SK-N-SH (cell line): Measurements from ENCODE around the gene MT1E. TPM values are rescaled to one million over a fixed set of nuclear protein-coding genes. Genes with fewer than 3 reads are reported as not detected.
"Not testable (repeated sequence)": the region's sequence is repeated elsewhere in the genome, so short reads cannot be mapped to it uniquely, and the experiment has no call there.

Source experiments
- CTCF ChIA-PET: fragments of 300-600, 350-600 bp; formaldehyde crosslinking; extraction: SDS; loops from one replicate; lab custom pipeline; 2021; lab: Yijun Ruan, JAX
- POLR2A ChIA-PET: fragments of 350-600 bp; sonication (Branson Sonifier 250); formaldehyde crosslinking; extraction: SDS; loops from one replicate; lab custom pipeline; 2020; ENCODE audit warnings: antibody characterized with exemption, inconsistent platforms; lab: Yijun Ruan, JAX
- DNase-seq: peaks from one replicate; pipeline ENCODE4 v3.0.0; 2012
- H2AFZ ChIP-seq: fragments of 200-600 bp; sonication (generic); 2 replicates; pipeline ENCODE4 v1.8.1; 2016; ENCODE audit warnings: antibody characterized with exemption, mild to moderate bottlenecking, low read depth
- H3F3A ChIP-seq: fragments of 200-600 bp; sonication (generic); replicated peaks from 2 replicates; pipeline ENCODE3; 2016; ENCODE audit warnings: antibody characterized with exemption, mild to moderate bottlenecking; ENCODE audit not compliant: insufficient read depth
- H3K27ac ChIP-seq, 2 experiments: fragments of 200-500 bp in 1 of 2; fragments of 200-600 bp in 1 of 2; sonication (Bioruptor generic) in 1 of 2; sonication (generic), shearing (Covaris generic) in 1 of 2; 2 replicates each; pipeline versions ENCODE4 v1.5.1 to v1.6.1; 2014 to 2016; ENCODE audit warnings: low read depth in 2 of 2, inconsistent platforms in 1 of 2, low read length in 1 of 2, mild to moderate bottlenecking in 1 of 2, mixed read lengths in 1 of 2
- H3K27me3 ChIP-seq: fragments of 200-600 bp; sonication (generic), shearing (Covaris generic); 2 replicates; pipeline ENCODE4 v1.6.1; 2016; ENCODE audit warnings: mixed run types; ENCODE audit not compliant: insufficient read depth
- H3K36me3 ChIP-seq, 2 experiments: fragments of 200-500 bp in 1 of 2; fragments of 200-600 bp in 1 of 2; sonication (Bioruptor generic) in 1 of 2; sonication (generic) in 1 of 2; replicated peaks in 1 of 2; 2 replicates each; pipeline versions ENCODE3 to v1.5.1; 2014 to 2016; ENCODE audit warnings: low read length in 1 of 2, mild to moderate bottlenecking in 1 of 2; ENCODE audit not compliant: insufficient read depth in 2 of 2, control insufficient read depth in 1 of 2
- H3K4me1 ChIP-seq, 2 experiments: fragments of 200-500 bp in 1 of 2; fragments of 200-600 bp in 1 of 2; sonication (Bioruptor generic) in 1 of 2; sonication (generic), shearing (Covaris generic) in 1 of 2; 2 replicates each; pipeline versions ENCODE4 v1.5.1 to v1.6.1; 2014 to 2016; ENCODE audit warnings: low read depth in 1 of 2, low read length in 1 of 2, mixed run types in 1 of 2; ENCODE audit not compliant: insufficient read depth in 2 of 2, control insufficient read depth in 1 of 2
- H3K4me2 ChIP-seq: fragments of 200-600 bp; sonication (generic), shearing (Covaris generic); 2 replicates; pipeline ENCODE4 v1.6.1; 2017; ENCODE audit warnings: mixed run types
- H3K4me3 ChIP-seq, 2 experiments: fragments of 200-500 bp in 1 of 2; fragments of 200-600 bp in 1 of 2; sonication (Bioruptor generic) in 1 of 2; sonication (generic), shearing (Covaris generic) in 1 of 2; 2 replicates each; pipeline versions ENCODE4 v1.5.1 to v1.8.1; 2014 to 2016; ENCODE audit warnings: low read depth in 2 of 2, inconsistent platforms in 1 of 2, low read length in 1 of 2, mild to moderate bottlenecking in 1 of 2, mixed read lengths in 1 of 2, moderate library complexity in 1 of 2
- H3K79me2 ChIP-seq: fragments of 200-600 bp; sonication (generic); 2 replicates; pipeline ENCODE4 v1.8.1; 2017; ENCODE audit warnings: mild to moderate bottlenecking; ENCODE audit not compliant: insufficient read depth
- H3K9ac ChIP-seq: fragments of 200-600 bp; sonication (generic); 2 replicates; pipeline ENCODE4 v1.6.1; 2017; ENCODE audit warnings: mixed run types
- H3K9me2 ChIP-seq: fragments of 200-600 bp; sonication (generic); 2 replicates; pipeline ENCODE4 v1.6.1; 2017; ENCODE audit warnings: mixed run types
- H3K9me3 ChIP-seq: fragments of 200-600 bp; sonication (generic); 2 replicates; pipeline ENCODE4 v1.6.1; 2017; ENCODE audit warnings: mixed run types, mild to moderate bottlenecking, moderate library complexity
- H4K20me1 ChIP-seq: fragments of 200-600 bp; sonication (generic); 2 replicates; pipeline ENCODE4 v1.6.1; 2017; ENCODE audit warnings: mild to moderate bottlenecking, mixed run types; ENCODE audit not compliant: insufficient read depth
- CTCF ChIP-seq: fragments of 200-600 bp; sonication (generic); IDR thresholded peaks from 2 replicates; pipeline ENCODE4 v1.6.1; 2017; ENCODE audit warnings: antibody characterized with exemption, mild to moderate bottlenecking, moderate library complexity
- EP300 ChIP-seq, 2 experiments: IDR thresholded peaks; 2 replicates each; pipeline versions ENCODE4 v1.4.0 to v1.6.1; 2012; ENCODE audit warnings: borderline replicate concordance in 1 of 2, low read depth in 1 of 2, low read length in 1 of 2
- FOXM1 ChIP-seq: IDR thresholded peaks from 2 replicates; pipeline ENCODE4 v1.4.0; 2012; ENCODE audit warnings: low read depth, mild to moderate bottlenecking
- GATA2 ChIP-seq: sonication (generic); formaldehyde crosslinking; IDR thresholded peaks from 2 replicates; pipeline ENCODE4 v1.5.0; 2020; ENCODE audit warnings: mild to moderate bottlenecking, missing genetic modification reagents
- IRF3 ChIP-seq: fragments of 150-350 bp; IDR thresholded peaks from 2 replicates; pipeline ENCODE4 v1.6.1; 2016; ENCODE audit warnings: mild to moderate bottlenecking, low read depth, low read length
- MAX ChIP-seq: IDR thresholded peaks from 2 replicates; pipeline ENCODE4 v1.4.0; 2012; ENCODE audit warnings: low read depth
- MEF2A ChIP-seq: IDR thresholded peaks from 2 replicates; pipeline ENCODE4 v1.4.0; 2012; ENCODE audit warnings: low read depth, borderline replicate concordance
- RCOR1 ChIP-seq: fragments of 150-350 bp; IDR thresholded peaks from 2 replicates; pipeline ENCODE4 v1.6.1; 2017; ENCODE audit warnings: antibody characterized with exemption, low read length
- RFX5 ChIP-seq: IDR thresholded peaks from 2 replicates; pipeline ENCODE4 v1.6.1; 2012; ENCODE audit warnings: mild to moderate bottlenecking, improper control_type of control experiment, low read length
- RXRA ChIP-seq: IDR thresholded peaks from 2 replicates; pipeline ENCODE4 v1.4.0; 2012; ENCODE audit warnings: low read depth, mild to moderate bottlenecking, borderline replicate concordance
- SIN3A ChIP-seq: IDR thresholded peaks from 2 replicates; pipeline ENCODE4 v1.6.1; 2012; ENCODE audit warnings: low read depth, mild to moderate bottlenecking, low read length, moderate library complexity, borderline replicate concordance
- SMC3 ChIP-seq: IDR thresholded peaks from 2 replicates; pipeline ENCODE4 v1.6.1; 2012; ENCODE audit warnings: low read depth, low read length, improper control_type of control experiment
- TAF1 ChIP-seq: IDR thresholded peaks from 2 replicates; pipeline ENCODE4 v1.6.1; 2012; ENCODE audit warnings: low read depth, mild to moderate bottlenecking, low read length, moderate library complexity, borderline replicate concordance
- TCF12 ChIP-seq: IDR thresholded peaks from 2 replicates; pipeline ENCODE4 v1.4.0; 2012
- YY1 ChIP-seq: IDR thresholded peaks from 2 replicates; pipeline ENCODE4 v1.4.0; 2012; ENCODE audit warnings: low read depth, mild to moderate bottlenecking
- WGBS: methylation state at CpG from one replicate; pipeline ENCODE4 v1.1.6; 2017; ENCODE audit warnings: low lambda C conversion rate; 5-methylcytosine and 5-hydroxymethylcytosine counted together
- polyA plus RNA-seq, 3 experiments: library from polyadenylated mRNA; depleted of rRNA; stranded (reverse); fragments of >200 nt; gene quantifications; 2 replicates each; pipeline ENCODE4 v1.2.3, GENCODE V29; 2012

The MT1E gene
- polyA plus RNA-seq, 1 of the 3 experiments (the other 2 are of a cell fraction), result 205 TPM

DNA sequence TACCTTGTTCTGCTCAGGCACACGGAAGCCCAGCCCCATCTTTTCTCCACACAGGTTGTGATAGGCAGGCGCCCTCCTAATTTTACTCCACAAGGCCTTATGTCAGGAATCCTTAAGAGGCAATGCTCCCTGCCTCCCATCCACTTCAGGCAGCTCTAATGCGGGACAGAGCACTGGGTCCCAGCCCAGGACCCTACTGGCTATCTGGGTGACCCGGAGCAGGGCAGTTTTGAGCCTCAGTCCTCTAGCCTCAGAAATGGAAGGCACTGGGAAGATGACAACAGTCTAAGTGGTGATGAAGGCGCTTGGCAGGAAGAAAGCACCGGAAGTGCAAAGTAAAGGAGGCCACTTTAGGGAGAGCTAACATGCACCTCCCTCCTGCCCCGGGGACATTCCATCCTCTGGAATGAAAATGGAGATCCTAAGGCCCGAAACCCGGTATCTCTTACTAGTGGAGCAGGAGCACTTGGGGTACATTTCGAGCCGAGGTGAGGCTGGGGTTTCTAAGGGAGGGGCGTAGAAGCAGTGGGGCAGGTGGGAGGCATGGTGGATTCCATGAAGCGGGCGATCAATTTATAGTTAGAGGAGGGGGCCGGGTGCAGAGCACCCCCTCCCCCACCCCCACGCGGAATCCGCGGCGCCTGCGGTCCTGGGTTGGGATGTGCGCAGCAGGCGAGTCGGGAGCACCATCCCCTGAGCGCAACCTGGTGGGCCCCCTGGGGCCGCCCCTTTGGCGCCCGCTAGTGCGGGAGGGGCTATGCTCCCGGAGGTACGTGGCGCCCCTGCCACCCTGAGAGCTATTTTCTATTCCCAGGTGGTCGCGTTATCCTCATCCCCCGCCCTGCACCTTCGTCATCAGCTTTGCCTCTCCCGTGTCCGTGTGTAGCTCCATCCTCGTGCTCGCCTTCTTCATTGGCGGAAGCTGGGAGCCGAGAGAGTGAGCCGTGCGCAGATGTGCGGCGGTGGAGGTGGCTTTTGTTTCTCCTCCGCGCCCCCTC is 37.1 kb downstream of the MT1E start (continued):
- TF ChIP-seq CTCF, result no peak

DNA sequence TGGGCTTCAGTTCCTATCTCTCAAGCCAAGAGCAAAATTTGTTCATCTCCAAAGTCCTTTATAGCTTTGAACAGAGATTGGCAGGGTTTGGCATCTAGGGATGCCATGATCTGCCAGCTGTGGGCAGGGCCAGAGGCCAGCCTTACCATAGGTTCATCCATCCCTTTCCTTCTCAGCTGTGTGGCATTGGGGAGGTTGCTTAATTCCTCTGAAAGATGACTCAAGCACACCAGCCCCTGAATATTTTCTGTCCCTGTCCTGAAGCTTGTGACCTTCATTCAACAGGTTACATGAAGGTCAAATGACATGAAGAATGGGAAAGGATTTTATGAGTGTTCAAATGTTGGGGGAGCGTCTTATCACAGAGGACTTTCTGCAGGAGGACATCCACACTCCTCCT is 38.9 kb downstream of the MT1E start:
- Histone ChIP-seq H3K4me2 (no peak overlapping the region), H4K20me1 (no peaks in the 10 kb centered on the region), H3F3A (no peaks in the 10 kb centered on the region), H3K4me1 (no peaks in the 10 kb centered on the region; a peak in 1 of 4 replicates), H3K9ac (no peak overlapping the region), H3K9me3 (no peaks in the 10 kb centered on the region), H3K27ac (no peak overlapping the region), H3K36me3 (no peaks in the 10 kb centered on the region), H2AFZ (no peak overlapping the region), H3K27me3 (peaks cover 40% of the 10 kb centered on the region), H3K4me3 (no peak overlapping the region), H3K9me2 (no peaks in the 10 kb centered on the region), H3K79me2 (no peaks in the 10 kb centered on the region)
- POLR2A ChIA-PET, result no interaction called here
- DNase-seq, result no peak
- TF ChIP-seq TCF12 (no peak), EP300 (IDR thresholded peaks at IDR 0.05; ENCODE audit: borderline replicate concordance in 1 of 2, low read depth in 1 of 2, low read length in 1 of 2) (no peak), SIN3A (no peak), TAF1 (no peak), YY1 (no peak), IRF3 (no peak), SMC3 (no peak), MEF2A (no peak), MAX (no peak), RFX5 (no peak), GATA2 (CRISPR knock-in tag) (no peak), RXRA (no peak), RCOR1 (no peak), FOXM1 (no peak)
- CTCF ChIA-PET, result interaction anchor here (2.2 kb wide), 1 partner anchor 64 kb away, joined by 5 read pairs; no protein-coding TSS in a partner anchor
- WGBS, result 88% methylated on average over 1 of the region's 1 CpG

- DNase-seq, CTCF ChIA-PET, H3K4me2 ChIP-seq, H4K20me1 ChIP-seq, POLR2A ChIA-PET, H3K9me2 ChIP-seq, H3K4me3 ChIP-seq, H3K36me3 ChIP-seq, H3K27ac ChIP-seq, H3F3A ChIP-seq, H3K9ac ChIP-seq, H3K4me1 ChIP-seq, H3K9me3 ChIP-seq, H2AFZ ChIP-seq, H3K79me2 ChIP-seq: not testable (repeated sequence)
- H3K27me3 ChIP-seq, result peaks cover 50% of the 10 kb centered on the region
- 71% methylated on average over 6 of the region's 8 CpGs for WGBS
Measured at GRCh38 chr16:56665286-56666261, 40.0 kb downstream of the MT1E start.
